PFSK-1 (cell line): ENCODE results near the gene ACIN1.

Experiments
- FOXP2 ChIP-seq: optimal IDR thresholded peaks from 2 replicates; pipeline ENCODE3; 2011; ENCODE audit warnings: borderline replicate concordance, control low read depth, inconsistent platforms; ENCODE audit not compliant: insufficient read depth; ENCODE audit errors: extremely low read length, extremely low read depth
- POLR2AphosphoS5 ChIP-seq: IDR thresholded peaks from 2 replicates; pipeline ENCODE4 v1.6.1; 2012; ENCODE audit warnings: low read depth, mild to moderate bottlenecking, control low read depth, low read length, moderate library complexity
- SIN3A ChIP-seq: IDR thresholded peaks from 2 replicates; pipeline ENCODE4 v1.6.1; 2012; ENCODE audit warnings: mild to moderate bottlenecking, low read length, moderate library complexity, borderline replicate concordance; ENCODE audit not compliant: insufficient read depth
- TAF1 ChIP-seq: IDR thresholded peaks from 2 replicates; pipeline ENCODE4 v1.6.1; 2012; ENCODE audit warnings: low read length, control low read depth, borderline replicate concordance; ENCODE audit not compliant: insufficient read depth
- TF ChIP-seq, protein P1 (sequence below), 2 experiments: IDR thresholded peaks; 2 replicates each; pipeline versions ENCODE4 v1.6.1 to v1.8.0; 2011 to 2012; ENCODE audit warnings: low read depth in 2 of 2, low read length in 2 of 2, control low read depth in 1 of 2, inconsistent platforms in 1 of 2, mild to moderate bottlenecking in 1 of 2, moderate library complexity in 1 of 2; ENCODE audit not compliant: insufficient read depth in 1 of 2

ACIN1 gene

DNA sequence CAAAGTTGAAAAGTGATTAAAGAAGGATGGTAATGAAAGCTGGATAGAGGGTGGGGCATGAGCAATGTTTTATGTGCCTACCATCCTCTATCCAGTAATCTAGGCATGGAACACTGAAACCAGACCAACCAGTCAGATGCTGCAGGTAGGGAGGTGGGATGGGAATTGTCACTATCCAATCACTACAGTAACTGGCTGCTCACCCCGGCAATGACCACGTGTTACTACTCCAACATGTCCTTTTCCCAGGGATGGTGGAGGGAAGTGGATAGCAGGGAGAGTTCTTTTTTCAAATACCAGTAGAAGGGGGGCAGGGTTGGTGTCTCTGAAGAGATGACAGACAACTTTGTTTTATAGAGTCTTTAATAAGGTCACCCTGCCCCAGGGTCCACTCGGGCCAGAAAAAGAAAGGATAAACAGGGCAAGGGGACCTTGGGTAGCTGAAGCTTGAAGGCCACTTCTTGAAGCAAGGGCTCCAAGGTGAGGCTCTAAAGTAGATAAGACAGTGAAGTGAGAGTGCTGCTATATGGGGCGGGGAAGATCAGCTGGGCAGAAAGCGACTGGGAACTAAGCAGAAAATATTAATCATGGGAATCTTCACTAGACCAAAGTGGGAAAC is 22.9 kb downstream of the ACIN1 start:
- TF ChIP-seq SIN3A (no peak), FOXP2 (no peak), TAF1 (no peak), POLR2AphosphoS5 (no peak)
- TF ChIP-seq, protein P1, sequence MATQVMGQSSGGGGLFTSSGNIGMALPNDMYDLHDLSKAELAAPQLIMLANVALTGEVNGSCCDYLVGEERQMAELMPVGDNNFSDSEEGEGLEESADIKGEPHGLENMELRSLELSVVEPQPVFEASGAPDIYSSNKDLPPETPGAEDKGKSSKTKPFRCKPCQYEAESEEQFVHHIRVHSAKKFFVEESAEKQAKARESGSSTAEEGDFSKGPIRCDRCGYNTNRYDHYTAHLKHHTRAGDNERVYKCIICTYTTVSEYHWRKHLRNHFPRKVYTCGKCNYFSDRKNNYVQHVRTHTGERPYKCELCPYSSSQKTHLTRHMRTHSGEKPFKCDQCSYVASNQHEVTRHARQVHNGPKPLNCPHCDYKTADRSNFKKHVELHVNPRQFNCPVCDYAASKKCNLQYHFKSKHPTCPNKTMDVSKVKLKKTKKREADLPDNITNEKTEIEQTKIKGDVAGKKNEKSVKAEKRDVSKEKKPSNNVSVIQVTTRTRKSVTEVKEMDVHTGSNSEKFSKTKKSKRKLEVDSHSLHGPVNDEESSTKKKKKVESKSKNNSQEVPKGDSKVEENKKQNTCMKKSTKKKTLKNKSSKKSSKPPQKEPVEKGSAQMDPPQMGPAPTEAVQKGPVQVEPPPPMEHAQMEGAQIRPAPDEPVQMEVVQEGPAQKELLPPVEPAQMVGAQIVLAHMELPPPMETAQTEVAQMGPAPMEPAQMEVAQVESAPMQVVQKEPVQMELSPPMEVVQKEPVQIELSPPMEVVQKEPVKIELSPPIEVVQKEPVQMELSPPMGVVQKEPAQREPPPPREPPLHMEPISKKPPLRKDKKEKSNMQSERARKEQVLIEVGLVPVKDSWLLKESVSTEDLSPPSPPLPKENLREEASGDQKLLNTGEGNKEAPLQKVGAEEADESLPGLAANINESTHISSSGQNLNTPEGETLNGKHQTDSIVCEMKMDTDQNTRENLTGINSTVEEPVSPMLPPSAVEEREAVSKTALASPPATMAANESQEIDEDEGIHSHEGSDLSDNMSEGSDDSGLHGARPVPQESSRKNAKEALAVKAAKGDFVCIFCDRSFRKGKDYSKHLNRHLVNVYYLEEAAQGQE (IDR thresholded peaks at IDR 0.05; ENCODE audit: insufficient read depth in 1 of 2, low read depth in 2 of 2, low read length in 2 of 2) = no peak

DNA sequence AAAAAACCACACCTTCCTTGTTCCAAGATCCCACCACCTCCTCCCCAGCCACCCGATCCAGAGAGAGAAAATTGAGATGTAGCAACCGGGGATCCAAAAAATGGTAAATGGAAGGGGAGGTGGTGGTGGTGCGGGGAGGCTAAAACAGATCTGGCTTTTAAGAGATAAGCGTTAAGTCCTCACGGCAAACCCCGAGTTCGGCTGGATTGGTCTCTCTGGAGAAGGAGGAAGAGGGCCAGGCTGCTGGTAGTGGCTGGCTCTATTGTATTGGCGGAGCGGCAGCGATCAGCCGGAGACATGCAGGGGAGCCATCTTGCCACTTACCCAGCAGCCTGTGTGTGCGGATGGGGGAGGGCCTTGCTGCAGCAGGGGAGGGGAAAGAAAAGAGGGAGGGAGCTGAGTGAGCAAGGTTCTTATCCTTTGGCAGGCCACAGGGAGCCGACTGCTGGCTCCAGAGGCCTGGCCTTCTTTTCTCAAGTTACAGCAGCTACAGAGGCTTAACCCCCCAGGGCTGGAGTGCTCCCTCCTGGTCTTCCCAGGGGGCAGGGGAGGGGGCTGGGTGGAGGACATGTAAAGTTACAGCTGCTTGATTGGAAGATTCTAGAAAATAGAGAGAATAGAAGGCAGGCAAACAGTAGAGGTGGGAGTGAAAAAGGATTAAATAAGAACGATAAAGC is 23.6 kb downstream of the ACIN1 start:
- TF ChIP-seq SIN3A (0 out of 2 replicates have a peak, but pooled peaks have one; percentile 43), FOXP2 (no peak), TAF1 (peak; percentile 90; the same call in 1 of the 2 replicates), POLR2AphosphoS5 (peak; percentile 80)
- TF ChIP-seq, protein P1 (IDR thresholded peaks at IDR 0.05; ENCODE audit: insufficient read depth in 1 of 2, low read depth in 2 of 2, low read length in 2 of 2) = no peak

DNA sequence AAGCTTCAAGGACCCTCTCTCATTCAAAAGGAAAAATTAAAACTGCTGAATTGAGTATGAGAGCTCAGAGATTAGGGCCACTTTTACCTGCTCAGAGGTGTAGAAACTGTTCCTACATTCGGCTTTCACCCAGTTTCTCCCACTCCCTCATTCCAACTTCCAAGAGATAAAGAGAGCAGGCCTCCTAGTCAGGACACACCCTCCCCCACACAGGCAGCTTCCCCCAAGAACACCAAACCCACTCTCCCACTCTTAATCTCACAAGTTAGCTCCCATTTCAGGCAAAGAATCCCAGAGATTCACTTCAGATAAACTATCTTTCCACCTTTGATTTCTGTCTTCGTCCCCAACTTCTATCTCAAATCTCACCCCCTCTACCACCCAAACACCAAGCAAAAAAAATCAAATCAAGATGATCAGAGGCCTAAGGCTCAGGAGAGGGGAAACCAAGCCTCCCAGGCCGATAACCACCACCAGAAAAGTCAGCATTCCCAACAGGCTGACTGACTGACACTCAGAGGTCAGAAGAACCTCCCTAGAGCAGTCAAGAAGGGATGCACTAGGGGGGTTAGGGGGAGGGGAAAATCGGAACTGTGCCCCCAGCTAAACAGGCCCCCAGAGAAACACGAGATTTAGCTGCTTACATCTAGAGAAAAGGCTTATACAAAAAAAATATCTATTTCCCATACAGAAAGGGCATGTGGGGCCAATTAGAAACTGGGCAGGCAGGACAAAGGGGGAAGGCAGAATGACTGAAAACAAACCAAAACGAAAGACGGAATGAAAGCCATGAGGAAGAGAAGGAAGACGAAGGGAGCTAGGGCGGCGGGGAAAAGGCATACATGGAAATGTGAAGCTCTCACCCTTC is 24.4 kb downstream of the ACIN1 start:
- TF ChIP-seq SIN3A (no peak), FOXP2 (no peak), POLR2AphosphoS5 (no peak), TAF1 (no peak)
- TF ChIP-seq, protein P1 (IDR thresholded peaks at IDR 0.05; ENCODE audit: insufficient read depth in 1 of 2, low read depth in 2 of 2, low read length in 2 of 2) = no peak

DNA sequence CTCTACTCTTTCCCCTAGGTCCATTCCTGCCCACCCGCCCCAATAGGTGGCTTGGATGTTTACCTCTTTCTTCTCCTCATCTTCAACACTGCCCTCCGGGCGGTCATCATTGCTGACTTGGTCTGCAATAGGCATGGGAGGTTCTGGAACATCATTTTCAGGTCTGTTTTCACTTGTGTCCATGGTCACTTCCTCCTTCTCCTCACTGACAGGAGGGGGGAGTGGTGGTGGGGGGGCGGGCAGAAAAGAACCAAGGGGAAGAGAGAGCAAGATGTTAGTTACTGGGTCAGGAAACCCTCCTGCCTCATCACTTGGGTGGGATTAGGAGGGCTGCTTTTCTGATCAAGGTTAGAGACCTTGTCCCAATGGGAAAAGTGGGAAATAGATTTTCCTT is 25.5 kb downstream of the ACIN1 start:
- TF ChIP-seq, protein P1 (IDR thresholded peaks at IDR 0.05; ENCODE audit: insufficient read depth in 1 of 2, low read depth in 2 of 2, low read length in 2 of 2) = no peak
- no peak for TF ChIP-seq TAF1
- TF ChIP-seq POLR2AphosphoS5 = no peak
- no peak for TF ChIP-seq SIN3A
- no peak for TF ChIP-seq FOXP2
